Raji (cell line): ENCODE data around the gene DNAJB1.
A peak's percentile ranks its signal among the peaks of the same experiment; 100 is the strongest.

ENCODE experiments used
- POLR2A ChIP-seq: IDR thresholded peaks from 2 replicates; pipeline ENCODE4 v1.6.1; 2011; ENCODE audit warnings: low read depth, low read length, control low read depth; ENCODE audit not compliant: insufficient read depth

Gene DNAJB1

DNA sequence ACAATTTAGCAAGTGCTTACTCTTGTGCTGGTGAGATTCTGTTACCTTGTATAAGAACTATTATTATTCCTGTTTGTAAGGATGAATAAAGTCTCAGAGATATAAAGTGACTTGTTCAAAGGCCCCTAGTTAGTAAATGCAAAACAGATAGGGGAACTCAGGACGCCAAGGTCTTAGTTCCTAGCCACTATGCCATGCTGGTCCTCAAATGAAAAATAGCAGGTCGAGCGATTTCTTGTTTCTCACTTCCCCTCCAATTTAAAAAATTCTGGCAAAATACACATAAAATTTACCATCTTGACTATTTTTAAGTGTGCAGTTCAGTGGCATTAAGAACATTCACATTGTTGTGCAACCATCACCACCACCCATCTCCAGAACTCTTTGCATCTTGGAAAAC, 12.3 kb upstream of the DNAJB1 start:
- no peak for TF ChIP-seq POLR2A

- TF ChIP-seq POLR2A: no peak
Measured at GRCh38 chr19:14530005-14530348, 11.8 kb upstream of the DNAJB1 start.

- TF ChIP-seq POLR2A: peak; percentile 99
Measured at GRCh38 chr19:14529254-14530004, 11.2 kb upstream of the DNAJB1 start, which contains the start of gene TECR. TECR (plus strand) TSS chr19:14529594; CDS start chr19:14529697, 103 bp downstream.

DNA sequence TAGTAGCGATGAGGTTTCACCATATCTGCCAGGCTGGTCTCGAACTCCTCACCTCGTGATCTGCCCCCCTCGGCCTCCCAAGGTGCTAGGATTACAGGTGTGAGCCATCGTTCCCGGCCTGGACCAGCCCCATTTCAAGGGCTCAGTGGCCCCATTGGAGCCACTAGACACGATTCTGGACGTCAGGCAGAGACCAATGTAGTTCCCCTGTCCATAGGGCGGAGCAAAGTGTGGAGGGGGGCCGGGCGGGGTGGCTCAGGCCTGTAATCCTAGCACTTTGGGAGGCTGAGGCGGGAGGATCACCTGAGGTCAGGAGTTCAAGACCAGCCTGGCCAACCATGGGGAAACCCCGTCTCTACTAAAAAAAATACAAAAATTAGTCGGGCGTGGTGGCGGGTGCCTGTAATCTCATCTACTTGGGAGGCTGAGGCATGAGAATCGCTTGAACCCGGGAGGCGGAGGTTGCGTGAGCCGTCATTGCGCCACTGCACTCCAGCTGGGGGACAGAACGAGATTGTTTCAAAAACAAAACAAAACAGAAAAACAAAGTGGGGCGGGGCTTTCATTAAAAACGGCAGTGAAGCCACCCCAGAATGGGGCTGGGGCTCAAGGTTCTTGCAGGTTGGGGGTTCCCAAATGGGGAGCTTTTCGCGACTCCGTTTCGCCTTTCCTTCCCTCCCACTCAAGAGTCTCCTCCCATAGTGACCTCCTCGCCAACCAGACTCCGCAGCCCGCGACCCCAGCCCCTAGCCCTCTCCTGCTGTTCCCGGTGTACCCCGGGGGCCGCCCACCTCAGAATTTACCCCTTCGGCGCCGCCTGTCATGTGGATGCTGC, 10.4 kb upstream of the DNAJB1 start:
- no peak for TF ChIP-seq POLR2A

DNA sequence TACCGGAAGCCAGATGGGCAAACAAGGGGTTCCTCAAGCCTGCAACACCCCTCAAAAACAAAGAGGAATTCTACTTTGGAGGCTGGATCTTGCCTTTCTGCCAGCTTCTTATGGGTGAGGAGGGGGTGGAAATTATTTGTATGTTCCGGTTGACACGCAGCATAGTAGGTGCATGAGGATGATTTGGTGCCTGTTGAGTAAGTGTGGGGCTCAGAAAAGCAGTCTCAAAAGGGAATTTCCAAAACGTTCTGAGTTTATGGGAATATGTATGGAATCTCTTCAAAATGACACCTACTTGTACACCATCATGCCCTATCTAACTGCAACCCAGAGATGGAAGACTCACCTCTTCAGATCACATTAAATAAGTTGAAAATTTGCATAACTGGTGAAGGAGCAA, 8.2 kb upstream of the DNAJB1 start:
- TF ChIP-seq POLR2A: no peak

DNA sequence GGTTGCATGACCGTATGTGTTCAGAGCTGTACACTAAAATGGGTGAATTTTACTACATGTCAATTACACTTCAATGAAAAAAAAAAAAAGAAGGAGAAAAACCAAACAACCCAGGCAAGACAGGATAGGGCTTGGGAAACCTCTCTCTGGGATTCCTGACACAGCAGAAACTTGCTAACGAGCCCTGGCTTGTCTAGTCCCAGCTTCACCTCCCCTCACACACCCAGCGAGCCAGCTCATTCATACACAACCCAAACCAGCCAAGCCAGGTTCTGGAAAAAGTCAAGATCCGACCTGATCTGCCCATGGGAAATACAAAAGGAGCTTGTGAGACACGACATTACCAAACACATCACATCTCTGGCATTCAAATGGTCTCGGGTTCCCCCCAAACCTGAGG, 7.5 kb upstream of the DNAJB1 start:
- no peak for TF ChIP-seq POLR2A

GRCh38 chr19:14520543-14520942, 2.3 kb upstream of the DNAJB1 start:
- TF ChIP-seq POLR2A: no peak

GRCh38 chr19:14519860-14520407, 1.7 kb upstream of the DNAJB1 start:
- no peak for TF ChIP-seq POLR2A

GRCh38 chr19:14519245-14519859, 1.2 kb upstream of the DNAJB1 start:
- TF ChIP-seq POLR2A: no peak

DNA sequence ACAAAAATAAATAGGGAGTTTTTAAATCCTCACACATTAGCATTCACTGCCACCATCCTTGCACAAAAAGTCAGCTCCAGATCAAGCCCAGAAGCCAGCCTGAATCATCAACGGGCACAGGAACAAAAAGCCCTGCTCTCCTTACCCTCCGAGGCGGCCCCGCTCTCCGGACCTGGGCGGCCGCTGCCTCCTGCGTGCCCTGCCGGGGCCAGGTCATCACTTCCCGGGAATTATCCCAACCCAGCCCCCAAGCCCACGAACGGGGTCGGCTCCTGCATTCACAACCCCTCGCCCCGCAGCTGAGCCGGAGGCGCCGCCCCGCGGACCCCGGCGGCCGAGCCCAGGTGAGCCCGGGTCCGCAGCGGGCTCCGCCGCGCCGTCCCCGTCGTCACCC, 754 bp downstream of the DNAJB1 start:
- TF ChIP-seq POLR2A: no peak

DNA sequence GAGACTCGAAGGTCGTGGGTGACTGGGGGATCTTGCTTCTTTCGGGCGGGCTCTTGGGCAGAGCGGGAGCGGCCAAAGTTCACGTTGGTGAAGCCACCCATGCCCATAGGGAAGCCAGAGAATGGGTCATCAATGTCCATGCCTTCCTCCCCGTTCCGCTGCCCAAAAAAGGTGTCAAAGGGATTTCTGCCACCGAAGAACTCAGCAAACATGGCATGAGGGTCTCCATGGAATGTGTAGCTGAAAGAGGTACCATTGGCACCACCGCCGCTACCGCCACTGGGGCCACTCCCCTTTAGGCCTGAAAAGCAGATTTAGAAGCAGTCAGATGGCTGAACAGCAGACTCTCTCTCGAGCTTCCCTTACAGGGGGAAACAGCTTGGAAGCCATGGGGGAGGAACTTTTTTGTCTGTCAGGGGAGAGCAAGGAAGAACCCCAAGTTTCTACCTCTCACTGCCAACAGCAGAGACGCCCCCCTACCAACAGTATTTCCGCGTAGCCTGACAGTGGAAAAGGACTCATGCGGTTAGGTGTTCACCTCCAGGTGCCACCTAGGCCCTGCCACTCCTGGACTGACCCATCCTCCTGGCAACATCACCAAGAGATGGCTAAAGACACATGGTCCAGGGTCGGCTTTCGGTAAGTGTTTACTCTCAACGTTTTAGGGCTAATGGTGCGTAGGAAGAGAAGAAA, 1.3 kb downstream of the DNAJB1 start:
- TF ChIP-seq POLR2A: no peak

GRCh38 chr19:14516048-14516534, 2.1 kb downstream of the DNAJB1 start:
- no peak for TF ChIP-seq POLR2A

DNA sequence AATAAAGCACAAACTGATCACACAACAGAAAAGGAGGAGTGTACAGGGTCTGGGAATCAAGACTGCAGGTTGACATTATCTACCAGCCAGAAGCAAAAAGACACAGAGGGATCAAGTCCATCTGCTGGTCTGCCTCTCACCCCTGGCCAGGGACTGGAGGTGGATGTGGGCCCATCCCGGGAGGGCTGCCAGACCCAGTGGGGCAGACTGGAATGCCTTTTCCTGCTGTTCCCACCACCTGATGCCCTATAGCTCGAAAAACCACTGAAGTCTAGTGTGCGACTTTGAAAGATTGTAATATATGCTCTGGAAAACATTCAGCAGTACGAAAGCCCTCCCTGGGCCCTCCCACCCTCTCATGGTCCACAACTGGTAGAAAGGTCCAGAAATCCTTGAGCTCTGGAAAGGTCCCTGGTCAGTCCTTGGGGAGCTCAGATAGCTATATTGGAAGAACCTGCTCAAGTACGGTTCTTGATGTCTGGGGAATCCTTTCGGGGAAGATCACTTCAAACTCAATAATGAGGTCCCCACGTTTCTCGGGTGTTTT, 2.6 kb downstream of the DNAJB1 start:
- no peak for TF ChIP-seq POLR2A

DNA sequence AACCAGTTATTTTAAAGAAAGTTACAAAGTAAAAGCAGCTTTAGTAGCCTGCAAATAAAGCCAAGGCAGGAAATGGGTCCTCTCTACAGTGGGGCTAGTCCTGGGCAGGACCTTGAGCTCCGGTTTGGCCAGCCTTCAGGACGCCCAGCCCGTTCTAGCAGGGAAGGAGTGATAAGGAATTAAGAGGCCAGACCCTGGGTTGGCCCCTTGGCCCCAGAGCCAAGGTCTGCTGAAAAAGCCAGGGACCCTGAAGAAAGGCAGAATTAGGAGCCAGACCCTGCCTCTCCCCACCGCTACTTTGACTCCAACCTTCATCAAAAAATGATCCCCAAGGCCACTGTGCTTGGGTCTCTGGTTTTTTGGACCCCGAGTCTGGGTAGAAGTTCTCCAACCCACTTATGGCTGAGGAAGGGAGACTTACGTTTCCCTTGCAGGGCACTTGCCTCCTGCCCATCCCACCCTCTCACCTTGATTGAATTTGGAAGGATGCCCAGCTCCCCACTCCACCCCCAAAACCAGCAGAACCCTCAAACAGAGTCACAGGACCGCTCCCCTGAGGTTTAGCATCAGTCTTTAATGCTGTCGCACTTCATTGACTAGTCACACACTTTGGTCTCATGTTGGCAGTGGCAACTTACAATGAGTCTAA, 3.9 kb downstream of the DNAJB1 start:
- TF ChIP-seq POLR2A: no peak
